ENCODE results near the gene AKAP6. TPM values are rescaled to one million over a fixed set of nuclear protein-coding genes. Genes with fewer than 3 reads are reported as not detected.

AKAP6 gene
- total and polyA plus RNA-seq, 10 of the 15 experiments (the other 5 are each of a cell fraction or from before 2014, with no cell fraction given), result 0.35 to 5.9 (median 2.2) TPM

- RAD21 ChIA-PET (ENCODE audit: unreplicated experiment), result no interaction called here
- Histone ChIP-seq H3K36me3 (ENCODE audit: control insufficient read depth in 2 of 2, insufficient read depth in 2 of 2, low read length in 1 of 2) (no peaks in the 10 kb centered on the region), H3K9ac (ENCODE audit: control insufficient read depth, insufficient read depth, low read length) (no peak overlapping the region), H3K4me3 (no peak overlapping the region), H3K4me1 (ENCODE audit: control insufficient read depth, insufficient read depth, low read length) (no peaks in the 10 kb centered on the region), H3K27me3 (replicated peaks in 1 of 2; ENCODE audit: control insufficient read depth in 2 of 2, insufficient read depth in 2 of 2, low read length in 1 of 2) (no peaks in the 10 kb centered on the region), H3K9me3 (replicated peaks; ENCODE audit: control insufficient read depth, insufficient read depth, low read length) (no peaks in the 10 kb centered on the region), H3K27ac (ENCODE audit: control insufficient read depth, insufficient read depth) (no peak overlapping the region), H4K20me1 (ENCODE audit: control insufficient read depth, insufficient read depth) (no peaks in the 10 kb centered on the region), H3K4me2 (ENCODE audit: control insufficient read depth, insufficient read depth) (no peak overlapping the region), H2AFZ (ENCODE audit: control insufficient read depth, low read depth, low read length) (no peak overlapping the region), H3K79me2 (ENCODE audit: control insufficient read depth, insufficient read depth, low read length) (no peaks in the 10 kb centered on the region)
- no TSS peak for BruUV-seq (replicated peaks)
- CTCF ChIA-PET, result no interaction called here
- no peak for ATAC-seq
- no peak for DNase-seq (ENCODE audit: low read depth, low spot score)
- intact Hi-C loops (cut with micrococcal nuclease; ENCODE audit: unreplicated experiment), result no loop called here
- SMC1A ChIA-PET (ENCODE audit: uncharacterized antibody, unreplicated experiment), result no interaction called here
- POLR2A ChIA-PET, result no interaction called here
- in situ Hi-C loops (cut with MboI), result no loop called here
- no peak for FAIRE-seq
- TF ChIP-seq CBX5 (IDR thresholded peaks at IDR 0.05; ENCODE audit: low read depth) (no peak), RAD21 (IDR thresholded peaks at IDR 0.05; ENCODE audit: insufficient read depth, low read depth, low read length) (0 out of 2 replicates have a peak, but pooled peaks have one; percentile 6)
Observed at GRCh38 chr14:32366256-32366879, 37.3 kb downstream of the AKAP6 start.

- whole genome bisulfite sequencing (ENCODE audit: insufficient coverage, insufficient replicate concordance, low lambda C conversion rate, missing lambda C conversion rate), result 74% methylated on average over 4 of the region's 4 CpGs
- ATAC-seq (no peak), DNase-seq (ENCODE audit: low read depth, low spot score) (no peak), FAIRE-seq (no peak)
- in situ Hi-C loops (cut with MboI) (no loop called here), intact Hi-C loops (cut with micrococcal nuclease; ENCODE audit: unreplicated experiment) (no loop called here)
- POLR2A ChIA-PET, result no interaction called here
- Histone ChIP-seq H3K27me3 (replicated peaks in 1 of 2; ENCODE audit: control insufficient read depth in 2 of 2, insufficient read depth in 2 of 2, low read length in 1 of 2) (no peaks in the 10 kb centered on the region), H3K4me1 (ENCODE audit: control insufficient read depth, insufficient read depth, low read length) (no peaks in the 10 kb centered on the region), H3K9me3 (replicated peaks; ENCODE audit: control insufficient read depth, insufficient read depth, low read length) (no peaks in the 10 kb centered on the region), H2AFZ (ENCODE audit: control insufficient read depth, low read depth, low read length) (no peak overlapping the region), H3K9ac (ENCODE audit: control insufficient read depth, insufficient read depth, low read length) (no peak overlapping the region), H3K4me3 (no peak overlapping the region), H3K27ac (ENCODE audit: control insufficient read depth, insufficient read depth) (no peak overlapping the region), H3K79me2 (ENCODE audit: control insufficient read depth, insufficient read depth, low read length) (no peaks in the 10 kb centered on the region), H3K36me3 (ENCODE audit: control insufficient read depth in 2 of 2, insufficient read depth in 2 of 2, low read length in 1 of 2) (no peaks in the 10 kb centered on the region), H3K4me2 (ENCODE audit: control insufficient read depth, insufficient read depth) (no peak overlapping the region), H4K20me1 (ENCODE audit: control insufficient read depth, insufficient read depth) (no peaks in the 10 kb centered on the region)
- BruUV-seq (replicated peaks), result no TSS peak
- CTCF ChIA-PET, result no interaction called here
- SMC1A ChIA-PET (ENCODE audit: uncharacterized antibody, unreplicated experiment), result interaction anchor here (1.1 kb wide), 1 partner anchor 114 kb away, joined by 3 read pairs; no protein-coding TSS in a partner anchor
- RAD21 ChIA-PET (ENCODE audit: unreplicated experiment), result no interaction called here
- TF ChIP-seq NKRF (conservative IDR thresholded peaks at IDR 0.05) (no peak), KAT2A (conservative IDR thresholded peaks at IDR 0.05; ENCODE audit: control insufficient read depth, low read depth, low read length) (no peak), WRNIP1 (IDR thresholded peaks at IDR 0.05; ENCODE audit: borderline replicate concordance, low read depth, low read length) (no peak), BACH1 (IDR thresholded peaks at IDR 0.05; ENCODE audit: borderline replicate concordance) (no peak), EP300 (IDR thresholded peaks at IDR 0.05; ENCODE audit: borderline replicate concordance in 1 of 2, control insufficient read depth in 1 of 2, low read depth in 2 of 2, low read length in 2 of 2) (no peak), CREM (IDR thresholded peaks at IDR 0.05; ENCODE audit: low read depth) (no peak), POU2F2 (IDR thresholded peaks at IDR 0.05; ENCODE audit: borderline replicate concordance, low read depth, low read length) (no peak), POLR2AphosphoS2 (IDR thresholded peaks at IDR 0.05; ENCODE audit: low read depth, low read length) (no peak), MYB (IDR thresholded peaks at IDR 0.05; ENCODE audit: borderline replicate concordance, low read depth, low read length) (no peak), SPI1 (IDR thresholded peaks at IDR 0.05; ENCODE audit: borderline replicate concordance, insufficient read depth, low read depth, low read length) (no peak), CHD2 (IDR thresholded peaks at IDR 0.05; ENCODE audit: borderline replicate concordance, low read depth, low read length) (no peak)
Observed at GRCh38 chr14:32366986-32367385, 37.9 kb downstream of the AKAP6 start.
